Measurements from ENCODE around the gene CA10. TPM values are rescaled to one million over a fixed set of nuclear protein-coding genes. Genes with fewer than 3 reads are reported as not detected.

CA10 gene
- total and polyA plus RNA-seq, 2 donors (not counting 3 experiments of a cell fraction or from before 2014, with no cell fraction given) = not detected

- H2AFZ ChIP-seq (ENCODE audit: low read depth, low read length) = no peak overlapping the region
- DNase-seq (ENCODE audit: low read depth, low spot score) (no peak), FAIRE-seq (no peak)
- POLR2A ChIA-PET = no interaction called here
- H3K27ac ChIP-seq (ENCODE audit: insufficient read depth, low read depth, low read length) = no peak overlapping the region
- no peaks in the 10 kb centered on the region for H3K36me3 ChIP-seq (ENCODE audit: control insufficient read depth in 2 of 2, extremely low read depth in 1 of 2, insufficient read depth in 2 of 2, low read length in 2 of 2)
- H3K9me1 ChIP-seq (replicated peaks; ENCODE audit: control insufficient read depth, extremely low read depth, insufficient read depth, low read length) = no peaks in the 10 kb centered on the region
- CTCF ChIA-PET = no interaction called here
- TF ChIP-seq, protein P1, sequence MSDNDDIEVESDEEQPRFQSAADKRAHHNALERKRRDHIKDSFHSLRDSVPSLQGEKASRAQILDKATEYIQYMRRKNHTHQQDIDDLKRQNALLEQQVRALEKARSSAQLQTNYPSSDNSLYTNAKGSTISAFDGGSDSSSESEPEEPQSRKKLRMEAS (IDR thresholded peaks at IDR 0.05; ENCODE audit: insufficient read depth, insufficient read length) = no peak
- TF ChIP-seq MYC (IDR thresholded peaks at IDR 0.05; ENCODE audit: low read depth, low read length) (no peak), GATA2 (IDR thresholded peaks at IDR 0.05; ENCODE audit: insufficient read depth, insufficient read length, low read depth, low read length) (no peak), POLR2A (IDR thresholded peaks at IDR 0.05; ENCODE audit: low read depth, low read length) (no peak), POLR2AphosphoS5 (IDR thresholded peaks at IDR 0.05; ENCODE audit: insufficient read depth, low read depth, low read length) (no peak)
- dilution Hi-C loops (cut with MboI; ENCODE audit: extremely low pct_ligation_motif_present, low sequenced_read_pairs) (no loop called here), intact Hi-C loops (cut with micrococcal nuclease) (no loop called here)
- no peak overlapping the region for H3K4me3 ChIP-seq (replicated peaks in 1 of 3; ENCODE audit: insufficient read depth in 1 of 3, low read depth in 1 of 3, low read length in 3 of 3)
- no peaks in the 10 kb centered on the region for H3K79me2 ChIP-seq (ENCODE audit: control insufficient read depth, insufficient read depth, low read length)
- no peak overlapping the region for H3K4me2 ChIP-seq (ENCODE audit: insufficient read depth, low read length)
- no TSS peak for BruUV-seq (replicated peaks)
- no peak overlapping the region for H3K9ac ChIP-seq (replicated peaks; ENCODE audit: extremely low read depth, insufficient read depth, low read length)
- no peaks in the 10 kb centered on the region for H4K20me1 ChIP-seq (replicated peaks; ENCODE audit: control insufficient read depth, extremely low read depth, insufficient read depth, low read length)
- no peaks in the 10 kb centered on the region for H3K27me3 ChIP-seq (ENCODE audit: control insufficient read depth in 2 of 2, insufficient read depth in 2 of 2, low read length in 2 of 2)
- peaks cover 3% of the 10 kb centered on the region for H3K9me3 ChIP-seq (replicated peaks; ENCODE audit: control insufficient read depth, insufficient read depth, low read length)
- no peaks in the 10 kb centered on the region for H3K4me1 ChIP-seq (ENCODE audit: control insufficient read depth, extremely low read depth, insufficient read depth, low read length)
Measured at GRCh38 chr17:52145476-52145875, 13.0 kb downstream of the CA10 start.

DNA sequence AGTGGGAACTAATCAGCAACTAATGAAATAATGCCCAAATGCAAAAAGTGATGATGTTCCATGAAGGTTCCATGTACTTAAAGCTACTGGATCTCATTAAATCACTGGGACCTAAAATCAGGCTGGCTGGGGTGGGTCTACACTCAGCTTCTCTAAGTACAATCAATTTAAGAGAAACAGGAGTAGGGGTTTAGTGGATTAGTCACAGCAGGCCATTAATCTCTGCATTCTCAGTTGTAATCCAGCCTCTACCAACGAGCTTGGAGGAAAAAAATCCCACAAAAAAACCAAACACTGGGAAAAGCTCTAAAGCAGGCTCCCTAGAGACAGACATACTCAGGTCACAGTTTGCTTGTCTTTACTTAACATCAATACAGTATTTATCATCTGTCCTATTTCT is 15.0 kb downstream of the CA10 start:
- no peak overlapping the region for H2AFZ ChIP-seq (ENCODE audit: low read depth, low read length)
- FAIRE-seq (no peak), DNase-seq (ENCODE audit: low read depth, low spot score) (no peak)
- dilution Hi-C loops (cut with MboI; ENCODE audit: extremely low pct_ligation_motif_present, low sequenced_read_pairs) (no loop called here), intact Hi-C loops (cut with micrococcal nuclease) (no loop called here)
- ChIA-PET CTCF (no interaction called here), POLR2A (no interaction called here)
- H3K9me3 ChIP-seq (replicated peaks; ENCODE audit: control insufficient read depth, insufficient read depth, low read length) = peaks cover 3% of the 10 kb centered on the region
- no peak overlapping the region for H3K4me3 ChIP-seq (replicated peaks in 1 of 3; ENCODE audit: insufficient read depth in 1 of 3, low read depth in 1 of 3, low read length in 3 of 3)
- no peaks in the 10 kb centered on the region for H3K79me2 ChIP-seq (ENCODE audit: control insufficient read depth, insufficient read depth, low read length)
- TF ChIP-seq, protein P2, sequence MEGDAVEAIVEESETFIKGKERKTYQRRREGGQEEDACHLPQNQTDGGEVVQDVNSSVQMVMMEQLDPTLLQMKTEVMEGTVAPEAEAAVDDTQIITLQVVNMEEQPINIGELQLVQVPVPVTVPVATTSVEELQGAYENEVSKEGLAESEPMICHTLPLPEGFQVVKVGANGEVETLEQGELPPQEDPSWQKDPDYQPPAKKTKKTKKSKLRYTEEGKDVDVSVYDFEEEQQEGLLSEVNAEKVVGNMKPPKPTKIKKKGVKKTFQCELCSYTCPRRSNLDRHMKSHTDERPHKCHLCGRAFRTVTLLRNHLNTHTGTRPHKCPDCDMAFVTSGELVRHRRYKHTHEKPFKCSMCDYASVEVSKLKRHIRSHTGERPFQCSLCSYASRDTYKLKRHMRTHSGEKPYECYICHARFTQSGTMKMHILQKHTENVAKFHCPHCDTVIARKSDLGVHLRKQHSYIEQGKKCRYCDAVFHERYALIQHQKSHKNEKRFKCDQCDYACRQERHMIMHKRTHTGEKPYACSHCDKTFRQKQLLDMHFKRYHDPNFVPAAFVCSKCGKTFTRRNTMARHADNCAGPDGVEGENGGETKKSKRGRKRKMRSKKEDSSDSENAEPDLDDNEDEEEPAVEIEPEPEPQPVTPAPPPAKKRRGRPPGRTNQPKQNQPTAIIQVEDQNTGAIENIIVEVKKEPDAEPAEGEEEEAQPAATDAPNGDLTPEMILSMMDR (IDR thresholded peaks at IDR 0.05; ENCODE audit: extremely low read depth in 1 of 2, insufficient read depth in 1 of 2, low read depth in 1 of 2, low read length in 2 of 2) = no peak
- TF ChIP-seq, protein P1 (IDR thresholded peaks at IDR 0.05; ENCODE audit: insufficient read depth, insufficient read length) = no peak
- TF ChIP-seq POLR2A (IDR thresholded peaks at IDR 0.05; ENCODE audit: low read depth, low read length) (no peak), EZH2 (IDR thresholded peaks at IDR 0.05; ENCODE audit: borderline replicate concordance, low read depth, low read length, severe bottlenecking) (no peak), POLR2AphosphoS5 (IDR thresholded peaks at IDR 0.05; ENCODE audit: insufficient read depth, low read depth, low read length) (no peak), MYC (IDR thresholded peaks at IDR 0.05; ENCODE audit: low read depth, low read length) (no peak), FOS (IDR thresholded peaks at IDR 0.05; ENCODE audit: borderline replicate concordance, insufficient read depth, low read length) (no peak), GATA2 (IDR thresholded peaks at IDR 0.05; ENCODE audit: insufficient read depth, insufficient read length, low read depth, low read length) (no peak), JUN (IDR thresholded peaks at IDR 0.05; ENCODE audit: borderline replicate concordance, insufficient read depth, insufficient read length, low read depth) (no peak)
- H3K27ac ChIP-seq (ENCODE audit: insufficient read depth, low read depth, low read length) = no peak overlapping the region
- no peaks in the 10 kb centered on the region for H3K9me1 ChIP-seq (replicated peaks; ENCODE audit: control insufficient read depth, extremely low read depth, insufficient read depth, low read length)
- H3K4me2 ChIP-seq (ENCODE audit: insufficient read depth, low read length) = no peak overlapping the region
- H4K20me1 ChIP-seq (replicated peaks; ENCODE audit: control insufficient read depth, extremely low read depth, insufficient read depth, low read length) = no peaks in the 10 kb centered on the region
- H3K36me3 ChIP-seq (ENCODE audit: control insufficient read depth in 2 of 2, extremely low read depth in 1 of 2, insufficient read depth in 2 of 2, low read length in 2 of 2) = no peaks in the 10 kb centered on the region
- no peaks in the 10 kb centered on the region for H3K27me3 ChIP-seq (ENCODE audit: control insufficient read depth in 2 of 2, insufficient read depth in 2 of 2, low read length in 2 of 2)
- H3K9ac ChIP-seq (replicated peaks; ENCODE audit: extremely low read depth, insufficient read depth, low read length) = no peak overlapping the region
- no peaks in the 10 kb centered on the region for H3K4me1 ChIP-seq (ENCODE audit: control insufficient read depth, extremely low read depth, insufficient read depth, low read length)
- no TSS peak for BruUV-seq (replicated peaks)
